ENCODE data around the gene PDE1C. TPM values are rescaled to one million over a fixed set of nuclear protein-coding genes. Genes with fewer than 3 reads are reported as not detected.

The PDE1C gene
- total RNA-seq, 2 donors from 2014 or later = not detected

GRCh38 chr7:31786326-31786725 lies 283.9 kb downstream of the PDE1C start:
- H3K9me3 ChIP-seq (ENCODE audit: control insufficient read depth, low read length, poor library complexity, severe bottlenecking) = no peaks in the 10 kb centered on the region
- DNase-seq (no peak), ATAC-seq (no peak)
- no peak overlapping the region for H3K27ac Mint-ChIP-seq
- H3K36me3 Mint-ChIP-seq (ENCODE audit: low read depth) = no peaks in the 10 kb centered on the region
- H3K4me1 Mint-ChIP-seq = no peaks in the 10 kb centered on the region
- no peak overlapping the region for H3K4me3 Mint-ChIP-seq
- H3K27me3 Mint-ChIP-seq = no peaks in the 10 kb centered on the region

GRCh38 chr7:31785101-31785500 lies 285.1 kb downstream of the PDE1C start:
- no peak for ATAC-seq

GRCh38 chr7:31783221-31783620 lies 287.0 kb downstream of the PDE1C start:
- Mint-ChIP-seq H3K27ac (no peak overlapping the region), H3K4me3 (no peak overlapping the region), H3K36me3 (ENCODE audit: low read depth) (no peaks in the 10 kb centered on the region), H3K27me3 (no peaks in the 10 kb centered on the region), H3K4me1 (no peaks in the 10 kb centered on the region)
- no peak for DNase-seq
- no peak for ATAC-seq
- no peaks in the 10 kb centered on the region for H3K9me3 ChIP-seq (ENCODE audit: control insufficient read depth, low read length, poor library complexity, severe bottlenecking)

More at GRCh38 chr7:31785101-31785500, 285.1 kb downstream of the PDE1C start:
- no peak overlapping the region for H3K4me3 Mint-ChIP-seq
- H3K36me3 Mint-ChIP-seq (ENCODE audit: low read depth) = no peaks in the 10 kb centered on the region
- no peaks in the 10 kb centered on the region for H3K27me3 Mint-ChIP-seq
- no peak overlapping the region for H3K27ac Mint-ChIP-seq
- no peaks in the 10 kb centered on the region for H3K4me1 Mint-ChIP-seq
- DNase-seq = no peak
- H3K9me3 ChIP-seq (ENCODE audit: control insufficient read depth, low read length, poor library complexity, severe bottlenecking) = no peaks in the 10 kb centered on the region

- H3K9me3 ChIP-seq (ENCODE audit: control insufficient read depth, low read length, poor library complexity, severe bottlenecking) = no peaks in the 10 kb centered on the region
- no peaks in the 10 kb centered on the region for H3K36me3 Mint-ChIP-seq (ENCODE audit: low read depth)
- ATAC-seq (peak; percentile 23), DNase-seq (no peak)
- H3K27me3 Mint-ChIP-seq = no peaks in the 10 kb centered on the region
- no peak overlapping the region for H3K27ac Mint-ChIP-seq
- H3K4me1 Mint-ChIP-seq = no peaks in the 10 kb centered on the region
- no peak overlapping the region for H3K4me3 Mint-ChIP-seq
These were observed 287.7 kb downstream of the PDE1C start for GRCh38 chr7:31782411-31782991.

- DNase-seq (no peak), ATAC-seq (no peak)
- no peaks in the 10 kb centered on the region for H3K4me1 Mint-ChIP-seq
- no peak overlapping the region for H3K4me3 Mint-ChIP-seq
- H3K9me3 ChIP-seq (ENCODE audit: control insufficient read depth, low read length, poor library complexity, severe bottlenecking) = no peaks in the 10 kb centered on the region
- no peaks in the 10 kb centered on the region for H3K27me3 Mint-ChIP-seq
- no peaks in the 10 kb centered on the region for H3K36me3 Mint-ChIP-seq (ENCODE audit: low read depth)
- no peak overlapping the region for H3K27ac Mint-ChIP-seq
These were observed 291.9 kb downstream of the PDE1C start for GRCh38 chr7:31778296-31778695.

GRCh38 chr7:31776616-31777015 lies 293.6 kb downstream of the PDE1C start:
- H3K4me1 Mint-ChIP-seq = no peaks in the 10 kb centered on the region
- H3K36me3 Mint-ChIP-seq (ENCODE audit: low read depth) = no peaks in the 10 kb centered on the region
- H3K4me3 Mint-ChIP-seq = no peak overlapping the region
- no peaks in the 10 kb centered on the region for H3K9me3 ChIP-seq (ENCODE audit: control insufficient read depth, low read length, poor library complexity, severe bottlenecking)
- no peak overlapping the region for H3K27ac Mint-ChIP-seq
- ATAC-seq (no peak), DNase-seq (no peak)
- no peaks in the 10 kb centered on the region for H3K27me3 Mint-ChIP-seq

- ATAC-seq (no peak), DNase-seq (no peak)
- H3K4me1 Mint-ChIP-seq = no peaks in the 10 kb centered on the region
- no peaks in the 10 kb centered on the region for H3K36me3 Mint-ChIP-seq (ENCODE audit: low read depth)
- no peaks in the 10 kb centered on the region for H3K27me3 Mint-ChIP-seq
- no peak overlapping the region for H3K27ac Mint-ChIP-seq
- H3K4me3 Mint-ChIP-seq = no peak overlapping the region
- no peaks in the 10 kb centered on the region for H3K9me3 ChIP-seq (ENCODE audit: control insufficient read depth, low read length, poor library complexity, severe bottlenecking)
These were observed 294.7 kb downstream of the PDE1C start for GRCh38 chr7:31775556-31775955.

GRCh38 chr7:31772211-31772610 lies 298.0 kb downstream of the PDE1C start:
- no peaks in the 10 kb centered on the region for H3K9me3 ChIP-seq (ENCODE audit: control insufficient read depth, low read length, poor library complexity, severe bottlenecking)
- no peak for DNase-seq
- H3K27me3 Mint-ChIP-seq = no peaks in the 10 kb centered on the region
- no peaks in the 10 kb centered on the region for H3K4me1 Mint-ChIP-seq
- no peaks in the 10 kb centered on the region for H3K36me3 Mint-ChIP-seq (ENCODE audit: low read depth)
- no peak overlapping the region for H3K27ac Mint-ChIP-seq
- H3K4me3 Mint-ChIP-seq = no peak overlapping the region
- no peak for ATAC-seq

- H3K27ac Mint-ChIP-seq = no peak overlapping the region
- no peaks in the 10 kb centered on the region for H3K36me3 Mint-ChIP-seq (ENCODE audit: low read depth)
- ATAC-seq = no peak
- no peaks in the 10 kb centered on the region for H3K27me3 Mint-ChIP-seq
- H3K4me3 Mint-ChIP-seq = no peak overlapping the region
- H3K9me3 ChIP-seq (ENCODE audit: control insufficient read depth, low read length, poor library complexity, severe bottlenecking) = no peaks in the 10 kb centered on the region
- H3K4me1 Mint-ChIP-seq = no peaks in the 10 kb centered on the region
- DNase-seq = no peak
These were observed 302.4 kb downstream of the PDE1C start for GRCh38 chr7:31767686-31768358.

- Mint-ChIP-seq H3K4me1 (no peaks in the 10 kb centered on the region), H3K27ac (no peak overlapping the region), H3K36me3 (ENCODE audit: low read depth) (no peaks in the 10 kb centered on the region), H3K27me3 (no peaks in the 10 kb centered on the region), H3K4me3 (no peak overlapping the region)
- no peak for ATAC-seq
- no peaks in the 10 kb centered on the region for H3K9me3 ChIP-seq (ENCODE audit: control insufficient read depth, low read length, poor library complexity, severe bottlenecking)
- DNase-seq = no peak
These were observed 305.7 kb downstream of the PDE1C start for GRCh38 chr7:31764462-31764861.

- Mint-ChIP-seq H3K4me1 (no peaks in the 10 kb centered on the region), H3K27ac (no peak overlapping the region), H3K36me3 (ENCODE audit: low read depth) (no peaks in the 10 kb centered on the region), H3K27me3 (no peaks in the 10 kb centered on the region), H3K4me3 (no peak overlapping the region)
- ATAC-seq (no peak), DNase-seq (no peak)
- H3K9me3 ChIP-seq (ENCODE audit: control insufficient read depth, low read length, poor library complexity, severe bottlenecking) = no peaks in the 10 kb centered on the region
These were observed 306.7 kb downstream of the PDE1C start for GRCh38 chr7:31763548-31763947.

- no peak overlapping the region for H3K4me3 Mint-ChIP-seq
- ATAC-seq (no peak), DNase-seq (no peak)
- H3K9me3 ChIP-seq (ENCODE audit: control insufficient read depth, low read length, poor library complexity, severe bottlenecking) = no peaks in the 10 kb centered on the region
- H3K27me3 Mint-ChIP-seq = no peaks in the 10 kb centered on the region
- no peak overlapping the region for H3K27ac Mint-ChIP-seq
- H3K4me1 Mint-ChIP-seq = no peaks in the 10 kb centered on the region
- no peaks in the 10 kb centered on the region for H3K36me3 Mint-ChIP-seq (ENCODE audit: low read depth)
These were observed 308.6 kb downstream of the PDE1C start for GRCh38 chr7:31761646-31762045.

GRCh38 chr7:31758755-31759154 lies 311.5 kb downstream of the PDE1C start:
- Mint-ChIP-seq H3K27ac (no peak overlapping the region), H3K4me1 (no peaks in the 10 kb centered on the region), H3K27me3 (no peaks in the 10 kb centered on the region), H3K36me3 (ENCODE audit: low read depth) (no peaks in the 10 kb centered on the region), H3K4me3 (no peak overlapping the region)
- DNase-seq (no peak), ATAC-seq (no peak)
- H3K9me3 ChIP-seq (ENCODE audit: control insufficient read depth, low read length, poor library complexity, severe bottlenecking) = no peaks in the 10 kb centered on the region

GRCh38 chr7:31751726-31752125 lies 318.5 kb downstream of the PDE1C start:
- no peaks in the 10 kb centered on the region for H3K4me1 Mint-ChIP-seq
- no peak overlapping the region for H3K27ac Mint-ChIP-seq

More at GRCh38 chr7:31751726-31752125, 318.5 kb downstream of the PDE1C start:
- no peak overlapping the region for H3K4me3 Mint-ChIP-seq
- DNase-seq (no peak), ATAC-seq (no peak)
- no peaks in the 10 kb centered on the region for H3K27me3 Mint-ChIP-seq
- no peaks in the 10 kb centered on the region for H3K36me3 Mint-ChIP-seq (ENCODE audit: low read depth)
- H3K9me3 ChIP-seq (ENCODE audit: control insufficient read depth, low read length, poor library complexity, severe bottlenecking) = no peaks in the 10 kb centered on the region

Measured in T-helper 17 cell (primary cell).